ENCODE measurements around the gene LDLRAD4.

GRCh38 chr18:13420969-13421686 is 202.6 kb downstream of the LDLRAD4 start:
- TF ChIP-seq, protein P1, sequence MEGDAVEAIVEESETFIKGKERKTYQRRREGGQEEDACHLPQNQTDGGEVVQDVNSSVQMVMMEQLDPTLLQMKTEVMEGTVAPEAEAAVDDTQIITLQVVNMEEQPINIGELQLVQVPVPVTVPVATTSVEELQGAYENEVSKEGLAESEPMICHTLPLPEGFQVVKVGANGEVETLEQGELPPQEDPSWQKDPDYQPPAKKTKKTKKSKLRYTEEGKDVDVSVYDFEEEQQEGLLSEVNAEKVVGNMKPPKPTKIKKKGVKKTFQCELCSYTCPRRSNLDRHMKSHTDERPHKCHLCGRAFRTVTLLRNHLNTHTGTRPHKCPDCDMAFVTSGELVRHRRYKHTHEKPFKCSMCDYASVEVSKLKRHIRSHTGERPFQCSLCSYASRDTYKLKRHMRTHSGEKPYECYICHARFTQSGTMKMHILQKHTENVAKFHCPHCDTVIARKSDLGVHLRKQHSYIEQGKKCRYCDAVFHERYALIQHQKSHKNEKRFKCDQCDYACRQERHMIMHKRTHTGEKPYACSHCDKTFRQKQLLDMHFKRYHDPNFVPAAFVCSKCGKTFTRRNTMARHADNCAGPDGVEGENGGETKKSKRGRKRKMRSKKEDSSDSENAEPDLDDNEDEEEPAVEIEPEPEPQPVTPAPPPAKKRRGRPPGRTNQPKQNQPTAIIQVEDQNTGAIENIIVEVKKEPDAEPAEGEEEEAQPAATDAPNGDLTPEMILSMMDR (conservative IDR thresholded peaks at IDR 0.05; ENCODE audit: low read depth, low read length) = no peak
- no peak for TF ChIP-seq EZH2 (IDR thresholded peaks at IDR 0.05; ENCODE audit: borderline replicate concordance, low read depth, low read length, poor library complexity, severe bottlenecking)

Measured in A673 (cell line).